MCF 10A (cell line): ENCODE results near the gene IZUMO1. TPM values are rescaled to one million over a fixed set of nuclear protein-coding genes. Genes with fewer than 3 reads are reported as not detected.
"Not testable (repeated sequence)": the region's sequence is repeated elsewhere in the genome, so short reads cannot be mapped to it uniquely, and the experiment has no call there.

Source experiments
- BruUV-seq: library from RNA; stranded (reverse); fragments of 400-500 nt; replicated peaks from 2 replicates; lab custom pipeline; 2021; lab: Mats Ljungman, UMichigan
- CTCF ChIA-PET: fragments of 300-600 bp; sonication (Branson Sonifier 250); formaldehyde crosslinking; extraction: SDS; loops from one replicate; lab custom pipeline; 2021; ENCODE audit warnings: antibody characterized with exemption, inconsistent platforms; lab: Yijun Ruan, JAX
- POLR2A ChIA-PET: fragments of 300-600, 350-650 bp; sonication (Branson Sonifier 250); formaldehyde crosslinking; extraction: SDS; loops from one replicate; lab custom pipeline; 2020; ENCODE audit warnings: antibody characterized with exemption, inconsistent platforms; lab: Yijun Ruan, JAX
- DNase-seq: peaks from one replicate; pipeline ENCODE4 v3.0.0-alpha.2; 2018; ENCODE audit not compliant: unreplicated experiment
- H3K27ac Mint-ChIP-seq: one replicate; pipeline ENCODE4 v1.8.0; 2022; ENCODE audit warnings: mild to moderate bottlenecking, low read depth, mixed read lengths; ENCODE audit not compliant: unreplicated experiment
- H3K27me3 Mint-ChIP-seq: one replicate; pipeline ENCODE4 v1.8.0; 2022; ENCODE audit warnings: mixed read lengths; ENCODE audit not compliant: insufficient read depth, unreplicated experiment
- H3K36me3 Mint-ChIP-seq: one replicate; pipeline ENCODE4 v1.8.0; 2022; ENCODE audit warnings: mild to moderate bottlenecking, moderate library complexity, mixed read lengths; ENCODE audit not compliant: insufficient read depth, unreplicated experiment
- H3K4me1 Mint-ChIP-seq: one replicate; pipeline ENCODE4 v1.8.0; 2022; ENCODE audit warnings: mixed read lengths; ENCODE audit not compliant: insufficient read depth, unreplicated experiment
- H3K4me3 Mint-ChIP-seq: one replicate; pipeline ENCODE4 v1.8.0; 2022; ENCODE audit warnings: mild to moderate bottlenecking, moderate library complexity, mixed read lengths; ENCODE audit not compliant: unreplicated experiment
- H3K9me3 Mint-ChIP-seq: one replicate; pipeline ENCODE4 v1.8.0; 2022; ENCODE audit warnings: mixed read lengths; ENCODE audit not compliant: unreplicated experiment
- intact Hi-C: fragments of 100-400 bp; cut with micrococcal nuclease; formaldehyde crosslinking; loops from 2 replicates; pipeline ENCODE4 v1.14.1; 2022
- total RNA-seq: library from RNA; stranded (reverse); gene quantifications from 2 replicates; pipeline ENCODE4 v1.2.3, GENCODE V29; 2022
- TF ChIP-seq, protein P1 (sequence below): fragments of 200-600 bp; IDR thresholded peaks from one replicate; pipeline ENCODE4 v1.8.0; 2022; ENCODE audit warnings: antibody characterized with exemption, mild to moderate bottlenecking; ENCODE audit not compliant: unreplicated experiment

Gene IZUMO1
- total RNA-seq, 1 experiment from 2014 or later: 4.2 TPM

DNA sequence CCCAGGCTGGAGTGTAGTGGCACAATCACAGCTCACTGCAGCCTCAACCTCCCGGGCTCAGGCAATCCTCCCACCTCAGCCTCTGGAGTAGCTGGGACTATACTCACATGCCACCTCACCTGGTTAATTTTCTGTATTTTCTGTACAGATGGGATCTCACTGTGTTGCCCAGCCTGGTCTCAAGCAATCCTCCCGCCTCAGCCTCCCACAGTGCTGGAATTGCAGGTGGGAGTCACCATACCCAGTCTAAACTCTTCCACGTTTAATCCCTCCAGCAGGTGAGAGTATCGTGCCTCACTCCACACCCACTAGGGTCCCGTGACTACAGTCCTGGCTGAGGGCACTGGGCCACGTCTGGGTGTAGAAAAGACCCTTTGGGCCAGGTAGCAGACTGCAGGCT lies 47.6 kb upstream of the IZUMO1 start:
- Mint-ChIP-seq H3K36me3 (peaks cover 11% of the 10 kb centered on the region), H3K9me3 (no peaks in the 10 kb centered on the region), H3K27ac (peak overlapping the region; percentile 84), H3K27me3 (no peaks in the 10 kb centered on the region), H3K4me1 (peaks cover 6% of the 10 kb centered on the region), H3K4me3 (peak overlapping the region; percentile 73)
- intact Hi-C loops: loop anchor here (2.0 kb wide), 1 partner anchor 177 kb away; no protein-coding TSS in a partner anchor
- TF ChIP-seq, protein P1, sequence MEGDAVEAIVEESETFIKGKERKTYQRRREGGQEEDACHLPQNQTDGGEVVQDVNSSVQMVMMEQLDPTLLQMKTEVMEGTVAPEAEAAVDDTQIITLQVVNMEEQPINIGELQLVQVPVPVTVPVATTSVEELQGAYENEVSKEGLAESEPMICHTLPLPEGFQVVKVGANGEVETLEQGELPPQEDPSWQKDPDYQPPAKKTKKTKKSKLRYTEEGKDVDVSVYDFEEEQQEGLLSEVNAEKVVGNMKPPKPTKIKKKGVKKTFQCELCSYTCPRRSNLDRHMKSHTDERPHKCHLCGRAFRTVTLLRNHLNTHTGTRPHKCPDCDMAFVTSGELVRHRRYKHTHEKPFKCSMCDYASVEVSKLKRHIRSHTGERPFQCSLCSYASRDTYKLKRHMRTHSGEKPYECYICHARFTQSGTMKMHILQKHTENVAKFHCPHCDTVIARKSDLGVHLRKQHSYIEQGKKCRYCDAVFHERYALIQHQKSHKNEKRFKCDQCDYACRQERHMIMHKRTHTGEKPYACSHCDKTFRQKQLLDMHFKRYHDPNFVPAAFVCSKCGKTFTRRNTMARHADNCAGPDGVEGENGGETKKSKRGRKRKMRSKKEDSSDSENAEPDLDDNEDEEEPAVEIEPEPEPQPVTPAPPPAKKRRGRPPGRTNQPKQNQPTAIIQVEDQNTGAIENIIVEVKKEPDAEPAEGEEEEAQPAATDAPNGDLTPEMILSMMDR: no peak
- CTCF ChIA-PET: interaction anchor here (0.7 to 11.9 kb wide), 12 partner anchors 9 to 176 kb away, joined by 3 to 337 read pairs (median 4); partner anchors contain the start of genes BCAT2 and HSD17B14
- DNase-seq: no peak
- POLR2A ChIA-PET: interaction anchor here (1.6 to 3.4 kb wide), 3 partner anchors 16 to 48 kb away, joined by 6 to 32 read pairs (median 8); partner anchors contain the start of gene BCAT2
- BruUV-seq: no TSS peak

DNA sequence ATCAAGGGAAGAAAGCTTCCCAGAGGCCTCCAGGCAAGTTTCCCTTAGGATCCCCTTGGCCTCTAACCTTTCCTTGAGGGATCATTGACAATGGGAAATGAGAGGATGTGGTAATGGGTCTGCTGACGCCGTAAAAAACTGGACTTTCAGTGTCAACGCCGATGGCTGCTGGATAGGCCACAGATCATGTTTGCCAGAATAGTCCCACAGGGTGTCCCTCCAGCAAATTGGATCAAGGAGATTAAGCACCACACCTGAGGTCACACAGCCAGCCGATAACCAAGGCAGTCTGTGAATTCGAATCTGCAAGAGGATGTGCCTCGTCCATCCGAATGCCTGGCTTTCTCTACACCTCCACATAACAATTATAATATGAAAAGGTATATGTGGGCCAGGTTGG lies 46.6 kb upstream of the IZUMO1 start:
- Mint-ChIP-seq H3K27ac (no peak overlapping the region), H3K9me3 (no peaks in the 10 kb centered on the region), H3K4me3 (no peak overlapping the region), H3K27me3 (no peaks in the 10 kb centered on the region), H3K4me1 (peaks cover 6% of the 10 kb centered on the region), H3K36me3 (peaks cover 11% of the 10 kb centered on the region)
- POLR2A ChIA-PET: interaction anchor here (3.4 kb wide), 1 partner anchor 17 kb away, joined by 32 read pairs; the partner anchor contains the start of gene BCAT2
- BruUV-seq: no TSS peak
- CTCF ChIA-PET: interaction anchor here (0.6 to 11.9 kb wide), 10 partner anchors 8 to 177 kb away, joined by 3 to 337 read pairs (median 4); partner anchors contain the start of gene HSD17B14
- intact Hi-C loops: no loop called here
- no peak for DNase-seq
- TF ChIP-seq, protein P1: no peak

DNA sequence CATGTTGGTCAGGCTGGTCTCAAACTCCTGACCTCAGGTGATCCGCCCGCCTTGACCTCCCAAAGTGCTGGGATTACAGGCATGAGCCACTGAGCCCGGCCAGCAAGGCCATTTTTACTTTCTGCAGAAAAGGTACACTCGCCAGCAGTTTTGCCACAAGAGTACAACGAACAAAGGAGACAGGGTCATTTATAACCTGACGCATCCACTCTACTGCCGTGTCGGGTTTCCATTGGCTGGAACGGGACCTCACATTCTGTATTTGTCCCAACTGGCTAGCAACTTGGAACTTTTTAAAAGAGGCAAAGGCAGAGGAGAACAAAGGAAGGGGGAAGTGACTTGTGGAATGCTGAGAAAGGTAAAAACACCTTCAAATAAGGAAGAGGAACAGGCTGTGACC lies 40.6 kb upstream of the IZUMO1 start:
- not testable (repeated sequence) for H3K27me3 Mint-ChIP-seq, H3K9me3 Mint-ChIP-seq, H3K4me1 Mint-ChIP-seq, DNase-seq, H3K27ac Mint-ChIP-seq, BruUV-seq, H3K4me3 Mint-ChIP-seq, H3K36me3 Mint-ChIP-seq
- intact Hi-C loops: loop anchor here (10.0 kb wide), 1 partner anchor 417 kb away; no protein-coding TSS in a partner anchor
- CTCF ChIA-PET: interaction anchor here (0.6 to 11.9 kb wide), 19 partner anchors 8 to 204 kb away, joined by 3 to 337 read pairs (median 4); partner anchors contain the start of genes CA11 and HSD17B14
- POLR2A ChIA-PET: interaction anchor here (0.6 to 2.3 kb wide), 5 partner anchors 32 to 1080 kb away, joined by 3 to 28 read pairs (median 7); partner anchors contain the start of genes CA11 and FTL

DNA sequence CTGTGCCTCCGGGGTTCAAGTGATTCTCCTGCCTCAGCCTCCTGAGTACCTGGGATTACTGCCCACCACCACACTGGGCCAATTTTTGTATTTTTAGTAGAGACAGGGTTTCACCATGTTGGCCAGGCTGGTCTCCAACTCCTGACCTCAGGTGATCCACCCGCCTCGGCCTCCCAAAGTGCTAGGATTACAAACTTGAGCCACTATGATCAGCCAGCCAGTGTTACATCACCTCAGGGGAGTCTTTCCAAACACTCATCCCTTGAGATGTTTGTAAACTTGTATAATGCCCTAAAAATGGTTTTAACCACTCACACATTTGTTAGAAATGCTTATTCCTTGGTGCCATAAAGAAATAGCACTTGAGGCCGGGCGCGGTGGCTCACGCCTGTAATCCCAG lies 39.7 kb upstream of the IZUMO1 start:
- intact Hi-C loops: loop anchor here (10.0 kb wide), 1 partner anchor 418 kb away; no protein-coding TSS in a partner anchor
- not testable (repeated sequence) for H3K4me3 Mint-ChIP-seq, H3K36me3 Mint-ChIP-seq, DNase-seq, H3K4me1 Mint-ChIP-seq, H3K27me3 Mint-ChIP-seq, H3K9me3 Mint-ChIP-seq, BruUV-seq, H3K27ac Mint-ChIP-seq
- ChIA-PET CTCF (interaction anchor here (0.6 to 11.9 kb wide), 5 partner anchors 9 to 321 kb away, joined by 3 to 337 read pairs (median 18); partner anchors contain the start of gene HSD17B14), POLR2A (interaction anchor here (0.7 kb wide), 1 partner anchor 86 kb away, joined by 4 read pairs; the partner anchor contains the start of gene PPP1R15A)

DNA sequence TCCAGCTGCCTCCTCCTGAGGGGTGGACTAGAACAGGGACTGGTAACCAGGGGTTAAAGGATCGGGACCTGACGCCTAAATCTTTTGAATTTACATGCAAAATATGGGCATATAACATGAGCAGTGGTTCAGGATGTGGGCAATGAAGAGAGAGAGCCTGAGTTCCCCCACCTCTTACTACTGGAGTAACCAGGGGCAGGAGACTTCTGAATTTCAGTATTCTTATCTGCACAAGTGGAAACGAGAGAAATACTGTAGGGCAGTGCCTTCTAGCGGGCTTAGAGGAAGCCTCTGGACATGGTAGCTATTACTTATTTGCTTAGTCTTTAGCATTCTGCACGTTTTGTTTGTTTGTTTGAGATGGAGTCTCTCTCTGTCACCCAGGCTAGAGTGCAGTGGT lies 37.8 kb upstream of the IZUMO1 start:
- POLR2A ChIA-PET: interaction anchor here (0.7 to 1.2 kb wide), 2 partner anchors 58 to 60 kb away, joined by 3 read pairs; no protein-coding TSS in a partner anchor
- no peak overlapping the region for H3K4me3 Mint-ChIP-seq
- DNase-seq: no peak
- H3K27ac Mint-ChIP-seq: no peak overlapping the region
- intact Hi-C loops: loop anchor here (10.0 kb wide), 1 partner anchor 420 kb away; no protein-coding TSS in a partner anchor
- BruUV-seq: no TSS peak
- no peaks in the 10 kb centered on the region for H3K27me3 Mint-ChIP-seq
- H3K36me3 Mint-ChIP-seq: no peaks in the 10 kb centered on the region
- no peaks in the 10 kb centered on the region for H3K9me3 Mint-ChIP-seq
- H3K4me1 Mint-ChIP-seq: peaks cover 8% of the 10 kb centered on the region
- CTCF ChIA-PET: interaction anchor here (1.2 to 3.8 kb wide), 4 partner anchors 11 to 169 kb away, joined by 3 to 20 read pairs (median 10); no protein-coding TSS in a partner anchor
- TF ChIP-seq, protein P1: no peak
